Natural killer cell (primary cell): ENCODE data around the gene SCAP. TPM values are rescaled to one million over a fixed set of nuclear protein-coding genes. Genes with fewer than 3 reads are reported as not detected.

ENCODE experiments used
- ATAC-seq, 3 donors: fragments of 150-1000 bp in 2 of 3; fragments of 200-7000 bp in 1 of 3; cut with Tn5 transposase; 1 replicate in 1 of 3; 2 replicates in 2 of 3; pipeline ENCODE4 v1.10.0; 2021; ENCODE audit warnings: mild to moderate bottlenecking in 2 of 3, moderate library complexity in 2 of 3
- DNase-seq, 2 donors: peaks; one replicate each; pipeline versions ENCODE4 v3.0.0 to v3.0.0-alpha.2; 2013 to 2021; ENCODE audit warnings: mixed read lengths in 1 of 2
- H3K27ac ChIP-seq: one replicate; pipeline ENCODE4 v1.5.1; 2013; ENCODE audit warnings: mild to moderate bottlenecking, low read length
- H3K27me3 ChIP-seq: one replicate; pipeline ENCODE4 v1.6.1; 2013; ENCODE audit warnings: low read length; ENCODE audit not compliant: control insufficient read depth, insufficient read depth
- H3K36me3 ChIP-seq: one replicate; pipeline ENCODE4 v1.6.1; 2013; ENCODE audit warnings: low read length; ENCODE audit not compliant: control insufficient read depth, insufficient read depth
- H3K4me1 ChIP-seq: one replicate; pipeline ENCODE4 v1.6.1; 2013; ENCODE audit warnings: low read length; ENCODE audit not compliant: control insufficient read depth, insufficient read depth
- H3K4me3 ChIP-seq: one replicate; pipeline ENCODE4 v1.5.1; 2013; ENCODE audit warnings: low read length
- H3K9me3 ChIP-seq: one replicate; pipeline ENCODE4 v1.6.1; 2013; ENCODE audit warnings: low read length; ENCODE audit not compliant: control insufficient read depth, insufficient read depth
- H3K27ac Mint-ChIP-seq, 2 donors: one replicate each; pipeline ENCODE4 v1.8.0; 2022; ENCODE audit warnings: mild to moderate bottlenecking in 2 of 2, mixed read lengths in 2 of 2, moderate library complexity in 1 of 2
- H3K27me3 Mint-ChIP-seq, 2 donors: one replicate each; pipeline ENCODE4 v1.8.0; 2022; ENCODE audit warnings: low read depth in 2 of 2, mixed read lengths in 2 of 2
- H3K36me3 Mint-ChIP-seq: one replicate; pipeline ENCODE4 v1.8.0; 2022; ENCODE audit warnings: mixed read lengths
- H3K4me1 Mint-ChIP-seq, 2 donors: one replicate each; pipeline ENCODE4 v1.8.0; 2022; ENCODE audit warnings: mixed read lengths in 2 of 2
- H3K4me3 Mint-ChIP-seq: one replicate; pipeline ENCODE4 v1.8.0; 2022; ENCODE audit warnings: mild to moderate bottlenecking, moderate library complexity, mixed read lengths
- H3K9me3 Mint-ChIP-seq, 2 donors: one replicate each; pipeline ENCODE4 v1.8.0; 2022; ENCODE audit warnings: mixed read lengths in 2 of 2
- WGBS: methylation state at CpG from one replicate; pipeline ENCODE4 v1.1.7; 2013; ENCODE audit warnings: missing lambda C conversion rate; ENCODE audit not compliant: insufficient coverage; 5-methylcytosine and 5-hydroxymethylcytosine counted together
- intact Hi-C: fragments of 100-400 bp; cut with micrococcal nuclease; formaldehyde crosslinking; loops from one replicate; pipeline ENCODE4 v1.14.2; 2022
- total RNA-seq, 4 donors: library from RNA; stranded (reverse); fragments of 120-200 nt in 1 of 4; gene quantifications; one replicate each; pipeline versions ENCODE4 v1.2.3 to v1.2.4, GENCODE V29; 2013 to 2022
- TF ChIP-seq, protein P1 (sequence below): fragments of 200-600 bp; IDR thresholded peaks from one replicate; pipeline ENCODE4 v1.8.0; 2022; ENCODE audit warnings: antibody characterized with exemption

Gene SCAP
- total RNA-seq, 3 donors from 2014 or later (not counting 1 experiment from before 2014, with no cell fraction given) = 63.9 to 104 (median 82.7) TPM

DNA sequence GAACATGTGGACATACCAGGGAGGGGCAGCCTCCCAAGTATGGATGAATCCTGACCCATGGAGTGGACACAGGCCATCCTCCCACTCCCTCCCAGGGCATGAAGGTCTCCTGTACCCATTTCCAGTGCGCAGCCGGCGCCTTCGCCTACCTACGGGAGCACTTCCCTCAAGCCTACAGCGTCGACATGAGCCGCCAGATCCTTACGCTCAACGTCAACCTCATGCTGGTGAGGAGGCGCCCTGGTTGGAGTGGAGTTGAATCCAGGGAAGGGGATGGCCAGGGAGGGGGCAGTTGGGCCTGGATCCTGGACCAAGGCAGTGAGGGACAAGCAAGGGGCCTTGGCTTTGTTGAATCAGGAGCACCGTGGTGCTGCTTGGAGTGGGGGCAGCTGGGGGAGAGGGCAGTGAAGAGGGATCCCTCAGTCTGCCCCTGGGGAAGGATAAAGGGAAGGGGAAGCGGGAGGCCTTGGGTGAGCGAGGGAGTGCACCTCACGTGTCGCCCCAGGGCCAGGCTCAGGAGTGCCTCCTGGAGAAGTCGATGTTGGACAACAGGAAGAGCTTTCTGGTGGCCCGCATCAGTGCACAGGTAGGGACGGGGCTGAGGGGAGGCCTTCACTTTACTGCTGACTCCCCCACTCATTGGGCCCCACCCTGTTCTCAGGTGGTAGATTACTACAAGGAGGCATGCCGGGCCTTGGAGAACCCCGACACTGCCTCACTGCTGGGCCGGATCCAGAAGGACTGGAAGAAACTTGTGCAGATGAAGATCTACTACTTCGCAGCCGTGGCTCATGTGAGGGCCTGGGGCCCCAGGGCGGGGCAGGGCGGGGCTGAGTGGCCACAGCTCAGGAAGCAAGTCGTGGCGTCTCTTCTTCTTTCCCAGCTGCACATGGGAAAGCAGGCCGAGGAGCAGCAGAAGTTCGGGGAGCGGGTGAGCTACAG lies 69.7 kb downstream of the SCAP start:
- H3K36me3 ChIP-seq = peaks cover 53% of the 10 kb centered on the region
- TF ChIP-seq, protein P1, sequence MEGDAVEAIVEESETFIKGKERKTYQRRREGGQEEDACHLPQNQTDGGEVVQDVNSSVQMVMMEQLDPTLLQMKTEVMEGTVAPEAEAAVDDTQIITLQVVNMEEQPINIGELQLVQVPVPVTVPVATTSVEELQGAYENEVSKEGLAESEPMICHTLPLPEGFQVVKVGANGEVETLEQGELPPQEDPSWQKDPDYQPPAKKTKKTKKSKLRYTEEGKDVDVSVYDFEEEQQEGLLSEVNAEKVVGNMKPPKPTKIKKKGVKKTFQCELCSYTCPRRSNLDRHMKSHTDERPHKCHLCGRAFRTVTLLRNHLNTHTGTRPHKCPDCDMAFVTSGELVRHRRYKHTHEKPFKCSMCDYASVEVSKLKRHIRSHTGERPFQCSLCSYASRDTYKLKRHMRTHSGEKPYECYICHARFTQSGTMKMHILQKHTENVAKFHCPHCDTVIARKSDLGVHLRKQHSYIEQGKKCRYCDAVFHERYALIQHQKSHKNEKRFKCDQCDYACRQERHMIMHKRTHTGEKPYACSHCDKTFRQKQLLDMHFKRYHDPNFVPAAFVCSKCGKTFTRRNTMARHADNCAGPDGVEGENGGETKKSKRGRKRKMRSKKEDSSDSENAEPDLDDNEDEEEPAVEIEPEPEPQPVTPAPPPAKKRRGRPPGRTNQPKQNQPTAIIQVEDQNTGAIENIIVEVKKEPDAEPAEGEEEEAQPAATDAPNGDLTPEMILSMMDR = no peak
- no peaks in the 10 kb centered on the region for H3K4me1 ChIP-seq
- intact Hi-C loops = no loop called here
- H3K9me3 ChIP-seq = no peaks in the 10 kb centered on the region
- H3K36me3 Mint-ChIP-seq = no peaks in the 10 kb centered on the region
- DNase-seq (no peak), ATAC-seq (no peak)
- H3K27me3 ChIP-seq = no peaks in the 10 kb centered on the region
- no peaks in the 10 kb centered on the region for H3K9me3 Mint-ChIP-seq
- no peak overlapping the region for H3K4me3 ChIP-seq
- H3K4me1 Mint-ChIP-seq = peaks cover 6 to 7% of the 10 kb centered on the region in 2 donors
- H3K27ac ChIP-seq = no peak overlapping the region
- H3K4me3 Mint-ChIP-seq = no peak overlapping the region
- no peak overlapping the region for H3K27ac Mint-ChIP-seq
- 92% methylated on average over 30 of the region's 31 CpGs for WGBS
- H3K27me3 Mint-ChIP-seq = no peaks in the 10 kb centered on the region

DNA sequence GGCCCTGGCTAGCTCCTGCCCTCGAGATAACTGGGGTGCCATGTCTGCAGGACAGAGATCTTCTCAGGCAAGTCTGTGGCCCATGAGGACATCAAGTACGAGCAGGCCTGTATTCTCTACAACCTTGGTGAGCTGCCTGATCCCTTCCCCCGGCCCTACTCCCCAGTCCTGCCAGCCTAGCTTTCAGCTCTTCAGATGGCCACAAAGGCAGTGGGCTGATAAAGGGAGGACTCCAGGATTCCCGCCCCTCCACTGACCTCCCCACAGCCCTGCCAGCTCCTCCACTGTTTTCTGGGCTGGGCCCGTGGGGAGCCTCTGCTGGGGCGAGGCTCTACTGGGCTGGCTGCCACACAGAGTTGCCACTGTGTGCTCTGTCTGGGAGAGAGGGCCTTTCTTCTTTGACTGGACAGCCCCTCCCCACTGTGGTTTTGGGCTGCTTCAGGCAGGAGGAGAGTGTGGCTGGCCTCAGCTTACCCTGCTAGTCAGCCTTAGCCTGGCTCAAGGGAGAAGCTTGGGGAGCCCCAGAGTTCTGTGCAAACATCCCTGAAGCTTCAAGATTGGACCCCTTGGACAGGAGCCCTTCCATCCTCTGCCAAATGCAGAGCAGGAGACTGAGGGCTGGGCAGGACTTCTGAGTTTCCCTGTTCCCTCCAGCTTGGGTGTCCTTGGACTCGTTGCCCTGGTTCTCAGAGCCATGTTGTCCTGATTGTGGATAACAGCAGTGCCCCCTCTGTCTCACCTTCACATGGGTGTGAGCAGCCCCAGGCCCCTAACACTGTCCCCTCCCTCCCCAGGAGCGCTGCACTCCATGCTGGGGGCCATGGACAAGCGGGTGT lies 70.6 kb downstream of the SCAP start:
- ATAC-seq = no peak
- H3K36me3 ChIP-seq = peaks cover 48% of the 10 kb centered on the region

DNA sequence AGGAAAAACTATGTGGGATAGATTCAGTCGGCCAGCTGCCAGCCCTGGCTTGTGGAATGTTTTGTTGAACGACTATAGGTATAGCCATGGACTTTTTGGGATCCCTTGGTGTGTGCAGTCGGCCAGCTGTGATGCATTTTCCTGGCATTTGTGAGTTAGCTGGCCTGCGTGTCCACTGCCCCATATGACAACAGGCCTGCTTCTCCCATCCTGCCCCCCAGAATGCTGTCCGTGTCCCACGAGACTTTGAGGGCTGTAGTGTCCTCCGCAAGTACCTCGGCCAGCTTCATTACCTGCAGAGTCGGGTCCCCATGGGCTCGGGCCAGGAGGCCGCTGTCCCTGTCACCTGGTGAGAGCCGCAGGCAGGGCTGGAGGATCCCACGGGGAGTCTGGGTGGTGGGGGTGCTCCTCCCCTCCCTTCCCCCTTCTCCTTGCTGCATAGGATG lies 71.3 kb downstream of the SCAP start:
- 93% methylated on average over 10 of the region's 13 CpGs for WGBS

More for the DNA sequence above, 70.6 kb downstream of the SCAP start:
- Histone ChIP-seq H3K9me3 (no peaks in the 10 kb centered on the region), H3K4me1 (no peaks in the 10 kb centered on the region), H3K27ac (no peak overlapping the region), H3K4me3 (no peak overlapping the region), H3K27me3 (no peaks in the 10 kb centered on the region)
- no peak overlapping the region for H3K27ac Mint-ChIP-seq
- H3K4me1 Mint-ChIP-seq = peaks cover 6 to 8% of the 10 kb centered on the region in 2 donors
- 90% methylated on average over 8 of the region's 9 CpGs for WGBS
- DNase-seq = no peak
- H3K9me3 Mint-ChIP-seq = no peaks in the 10 kb centered on the region
- H3K27me3 Mint-ChIP-seq = no peaks in the 10 kb centered on the region
- TF ChIP-seq, protein P1 = no peak
- no peak overlapping the region for H3K4me3 Mint-ChIP-seq
- intact Hi-C loops = no loop called here
- no peaks in the 10 kb centered on the region for H3K36me3 Mint-ChIP-seq

More for the DNA sequence above, 71.3 kb downstream of the SCAP start:
- TF ChIP-seq, protein P1 = no peak
- DNase-seq = no peak
- Histone ChIP-seq H3K27me3 (no peaks in the 10 kb centered on the region), H3K27ac (no peak overlapping the region), H3K36me3 (peaks cover 41% of the 10 kb centered on the region), H3K4me1 (no peaks in the 10 kb centered on the region), H3K9me3 (no peaks in the 10 kb centered on the region), H3K4me3 (no peak overlapping the region)
- peaks cover 6 to 15% of the 10 kb centered on the region in 2 donors for H3K4me1 Mint-ChIP-seq
- intact Hi-C loops = no loop called here
- H3K9me3 Mint-ChIP-seq = no peaks in the 10 kb centered on the region
- H3K27me3 Mint-ChIP-seq = no peaks in the 10 kb centered on the region
- H3K36me3 Mint-ChIP-seq = no peaks in the 10 kb centered on the region
- no peak for ATAC-seq
- no peak overlapping the region for H3K27ac Mint-ChIP-seq
- H3K4me3 Mint-ChIP-seq = no peak overlapping the region
